GM19239 (cell line): ENCODE results near the gene RBMY1A1.
"Not testable (repeated sequence)": the region's sequence is repeated elsewhere in the genome, so short reads cannot be mapped to it uniquely, and the experiment has no call there.

Source experiments
- DNase-seq: peaks from one replicate; pipeline ENCODE4 v3.0.0; 2011; ENCODE audit warnings: low spot score; ENCODE audit not compliant: insufficient read length
- FAIRE-seq: peaks from 2 replicates; lab custom pipeline; 2011; peaks lifted over from hg19 to GRCh38; lab: Jason Lieb, UNC

Gene RBMY1A1

DNA sequence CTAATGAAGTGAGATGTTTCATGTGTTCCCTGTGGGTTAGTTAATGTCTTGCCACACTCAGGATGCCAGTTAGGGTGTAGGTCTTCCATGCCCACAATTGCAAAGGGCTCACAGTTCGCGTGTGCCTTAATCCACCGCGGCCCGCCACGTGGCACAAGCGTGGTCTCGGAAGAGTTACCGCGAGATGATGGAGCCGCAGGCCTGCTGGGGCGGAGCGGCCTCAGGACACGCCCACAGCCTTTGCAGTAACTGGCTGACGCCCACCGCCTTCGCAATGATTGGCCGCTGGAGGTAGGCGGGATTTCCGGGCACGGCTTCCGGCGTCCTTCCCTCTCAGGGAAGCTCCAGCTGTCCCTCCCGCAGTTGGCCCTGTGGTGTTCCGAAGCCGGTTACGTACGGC is at the start of gene RBMY1A1:
Gene RBMY1A1 (plus strand): TSS at position 301 of the 400 bp plus-strand sequence. CDS start 2,013 bp downstream, outside the sequence.
- not testable (repeated sequence) for FAIRE-seq, DNase-seq

DNA sequence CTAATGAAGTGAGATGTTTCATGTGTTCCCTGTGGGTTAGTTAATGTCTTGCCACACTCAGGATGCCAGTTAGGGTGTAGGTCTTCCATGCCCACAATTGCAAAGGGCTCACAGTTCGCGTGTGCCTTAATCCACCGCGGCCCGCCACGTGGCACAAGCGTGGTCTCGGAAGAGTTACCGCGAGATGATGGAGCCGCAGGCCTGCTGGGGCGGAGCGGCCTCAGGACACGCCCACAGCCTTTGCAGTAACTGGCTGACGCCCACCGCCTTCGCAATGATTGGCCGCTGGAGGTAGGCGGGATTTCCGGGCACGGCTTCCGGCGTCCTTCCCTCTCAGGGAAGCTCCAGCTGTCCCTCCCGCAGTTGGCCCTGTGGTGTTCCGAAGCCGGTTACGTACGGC is 23.6 kb upstream of the RBMY1A1 start, which contains the start of gene RBMY1B:
Gene RBMY1B (plus strand): TSS at position 301 of the 400 bp plus-strand sequence. CDS start 2,013 bp downstream, outside the sequence.
- FAIRE-seq, DNase-seq: not testable (repeated sequence)

DNA sequence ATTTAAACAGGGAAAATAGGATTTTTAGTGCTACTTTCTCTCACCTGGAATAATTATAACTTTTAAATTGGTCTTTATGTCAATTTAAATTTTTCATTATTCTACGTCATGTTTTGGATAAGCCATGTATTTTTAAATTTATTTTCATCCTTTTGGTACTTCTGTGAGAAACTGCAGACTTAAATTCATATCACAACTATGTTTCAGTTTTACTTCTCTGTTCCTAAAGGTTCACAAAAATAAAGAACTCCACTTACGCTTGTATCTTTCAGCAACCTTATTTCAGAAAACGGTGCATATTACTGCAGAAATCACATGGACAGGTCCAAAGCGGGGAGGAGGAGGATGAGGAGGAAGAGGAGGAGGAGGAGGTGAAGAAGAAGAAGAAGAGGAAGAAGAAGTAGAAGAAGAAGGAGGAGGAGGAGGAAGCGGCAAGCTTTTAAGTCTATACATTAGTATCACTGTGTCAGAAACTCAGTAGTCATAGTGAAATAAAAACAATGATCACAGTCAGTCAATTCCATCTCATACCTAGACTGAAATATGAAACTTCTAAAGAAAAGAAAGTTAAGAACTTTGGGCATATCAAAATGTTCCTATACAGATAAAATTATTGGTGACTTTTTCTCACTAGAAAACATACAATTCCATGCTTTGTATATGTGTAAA is 24.8 kb downstream of the RBMY1A1 start:
- not testable (repeated sequence) for DNase-seq, FAIRE-seq

DNA sequence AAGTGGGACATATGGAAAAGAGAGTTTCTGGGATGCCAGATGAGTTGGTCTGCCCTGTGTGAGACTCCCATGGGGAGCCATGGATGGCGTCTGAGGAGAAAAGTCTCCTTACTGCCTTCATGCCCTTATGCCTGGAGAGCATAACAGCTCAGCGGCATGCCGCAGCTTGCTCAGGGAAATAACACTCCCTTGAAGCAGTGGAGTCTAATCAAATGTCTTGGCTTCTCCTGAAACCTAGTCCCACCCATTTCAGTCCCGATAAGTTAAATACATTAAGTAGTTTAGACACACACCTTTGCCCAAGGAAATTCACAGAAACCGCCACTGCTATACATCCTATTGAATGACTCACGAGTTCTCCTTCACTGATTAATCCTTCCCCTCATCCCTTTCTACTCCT is 50.8 kb downstream of the RBMY1A1 start:
- no peak for DNase-seq
- FAIRE-seq: no peak

DNA sequence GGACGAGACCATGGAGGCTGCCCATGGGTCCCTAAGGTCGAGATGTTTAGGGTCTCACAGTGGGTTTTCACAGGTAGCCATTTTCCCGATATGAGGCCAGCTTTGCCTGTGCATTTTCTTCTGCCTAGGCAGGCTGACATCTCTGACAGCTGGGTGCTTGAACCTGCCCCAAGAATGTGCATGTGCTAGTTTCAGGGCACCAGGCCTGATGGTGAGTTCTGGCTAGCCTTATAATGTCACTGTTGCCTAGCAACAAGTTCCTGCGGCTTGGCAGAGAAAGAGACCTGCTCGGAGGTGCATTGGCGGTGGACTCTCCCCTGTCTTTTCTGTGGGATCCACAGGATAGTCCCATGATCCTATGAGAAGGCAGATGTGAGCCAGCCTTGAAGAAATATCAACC is 51.8 kb downstream of the RBMY1A1 start:
- not testable (repeated sequence) for DNase-seq, FAIRE-seq

DNA sequence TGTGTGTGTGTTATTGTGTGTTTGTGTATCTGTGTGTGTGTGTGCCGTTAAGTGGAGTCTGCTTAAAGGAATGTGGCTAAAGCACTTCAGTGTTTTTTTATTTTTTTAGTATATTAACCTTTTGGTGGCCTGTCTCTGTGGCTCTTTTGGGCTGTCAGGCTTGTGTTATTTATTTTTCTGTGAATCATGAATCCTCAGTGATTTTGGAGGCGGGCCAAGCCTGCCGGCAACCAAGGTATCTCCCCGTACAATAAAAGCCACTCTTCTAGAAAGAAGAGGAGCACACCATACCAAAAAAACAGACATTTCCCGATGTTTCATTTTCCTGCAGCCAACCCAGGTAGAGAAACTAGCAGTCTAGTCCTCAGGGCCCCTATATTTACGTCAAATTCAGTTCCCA is 57.4 kb downstream of the RBMY1A1 start:
- no peak for DNase-seq
- FAIRE-seq: no peak

DNA sequence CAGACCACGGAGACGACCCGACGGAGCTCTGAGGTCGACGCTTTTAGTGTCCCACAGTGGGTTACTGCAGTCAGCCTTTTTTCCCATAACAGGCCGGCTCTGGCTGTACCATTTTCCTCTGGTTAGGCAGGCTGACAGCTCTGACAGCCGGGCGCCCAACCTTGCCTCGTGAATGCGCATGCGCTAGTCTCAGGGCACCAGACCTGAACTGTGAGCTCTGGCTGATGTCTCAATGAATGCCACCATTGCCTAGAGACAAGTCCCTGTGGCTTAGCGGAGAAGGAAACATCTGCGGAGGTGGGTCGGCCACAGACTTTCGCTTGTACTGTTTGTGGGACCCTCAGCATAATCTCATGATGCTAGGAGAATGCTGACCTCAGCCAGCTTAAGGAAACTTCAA is 61.6 kb downstream of the RBMY1A1 start:
- FAIRE-seq, DNase-seq: not testable (repeated sequence)
